Measurements from ENCODE around the gene XPC.

- TF ChIP-seq CTCF (conservative IDR thresholded peaks at IDR 0.05; ENCODE audit: low read depth, low read length) (no peak), EZH2 (IDR thresholded peaks at IDR 0.05; ENCODE audit: borderline replicate concordance, low read depth, low read length, poor library complexity, severe bottlenecking) (no peak)
These were observed 22.4 kb upstream of the XPC start for GRCh38 chr3:14200841-14201240.
